Mesothelial cell of epicardium (in vitro differentiated cells): Measurements from ENCODE around the gene ESCO1. TPM values are rescaled to one million over a fixed set of nuclear protein-coding genes. Genes with fewer than 3 reads are reported as not detected.
"Not testable (repeated sequence)": the region's sequence is repeated elsewhere in the genome, so short reads cannot be mapped to it uniquely, and the experiment has no call there.

Source experiments
- DNase-seq, 2 experiments: peaks; one replicate each; pipeline ENCODE4 v3.0.0; 2021; ENCODE audit warnings: low spot score in 2 of 2; ENCODE audit not compliant: unreplicated experiment in 2 of 2
- H3K27ac Mint-ChIP-seq: 2 replicates; pipeline ENCODE4 v1.8.0; 2021; ENCODE audit warnings: mixed read lengths
- H3K27me3 Mint-ChIP-seq: 2 replicates; pipeline ENCODE4 v1.8.0; 2021; ENCODE audit warnings: low read depth, mixed read lengths
- H3K36me3 Mint-ChIP-seq: 2 replicates; pipeline ENCODE4 v1.8.0; 2021; ENCODE audit warnings: mixed read lengths
- H3K4me1 Mint-ChIP-seq: 2 replicates; pipeline ENCODE4 v1.8.0; 2021; ENCODE audit warnings: mixed read lengths
- H3K4me3 Mint-ChIP-seq: 2 replicates; pipeline ENCODE4 v1.8.0; 2021; ENCODE audit warnings: mild to moderate bottlenecking, moderate library complexity, mixed read lengths
- H3K9me3 Mint-ChIP-seq: 2 replicates; pipeline ENCODE4 v1.8.0; 2021; ENCODE audit warnings: mixed read lengths
- total RNA-seq: library from RNA; stranded (reverse); gene quantifications from 3 replicates; pipeline ENCODE4 v1.2.1, GENCODE V29; 2021
- TF ChIP-seq, protein P1 (sequence below): fragments of 200-600 bp; sonication (generic); IDR thresholded peaks from one replicate; pipeline ENCODE4 v1.5.0; 2021; ENCODE audit warnings: antibody characterized with exemption; ENCODE audit not compliant: unreplicated experiment

ESCO1 gene
- total RNA-seq, 1 donor from 2014 or later: 18.3 TPM

DNA sequence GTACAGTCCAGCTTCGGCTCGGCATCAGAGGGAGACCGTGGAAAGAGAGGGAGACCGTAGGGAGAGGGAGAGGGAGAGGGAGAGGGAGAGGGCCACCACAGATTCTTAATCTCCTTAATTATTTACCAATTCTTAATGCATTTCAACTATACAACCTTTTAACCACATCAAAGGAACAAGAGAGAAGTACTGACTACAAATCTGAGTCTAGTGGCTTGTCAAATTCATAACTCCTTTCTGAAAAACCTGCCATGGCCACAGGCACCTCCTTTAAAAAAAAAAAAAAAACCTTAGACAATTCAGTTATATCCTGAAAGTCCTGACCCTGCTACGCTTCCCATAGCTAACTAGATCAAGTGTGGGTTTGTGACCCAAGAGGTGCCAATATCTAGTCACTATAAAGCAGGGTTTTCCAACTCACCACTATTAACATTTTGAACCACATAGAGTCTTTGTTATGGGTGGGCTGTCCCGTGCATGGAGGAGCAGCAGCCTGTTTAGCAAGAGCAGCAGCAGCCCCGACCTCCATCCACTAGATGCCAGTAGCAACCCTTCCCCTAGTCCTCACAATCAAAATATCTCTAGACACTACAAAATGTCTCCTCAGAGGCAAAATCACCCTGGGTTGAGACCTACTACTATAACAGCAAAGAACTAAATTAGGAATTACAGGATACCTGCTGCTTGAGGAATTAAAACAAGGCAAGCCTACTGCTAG is 6.8 kb downstream of the ESCO1 start:
- Mint-ChIP-seq H3K27me3 (no peaks in the 10 kb centered on the region), H3K4me1 (peaks cover 6% of the 10 kb centered on the region), H3K9me3 (peaks cover 23% of the 10 kb centered on the region), H3K27ac (no peak overlapping the region), H3K4me3 (no peak overlapping the region), H3K36me3 (peaks cover 24% of the 10 kb centered on the region)
- no peak for DNase-seq
- TF ChIP-seq, protein P1, sequence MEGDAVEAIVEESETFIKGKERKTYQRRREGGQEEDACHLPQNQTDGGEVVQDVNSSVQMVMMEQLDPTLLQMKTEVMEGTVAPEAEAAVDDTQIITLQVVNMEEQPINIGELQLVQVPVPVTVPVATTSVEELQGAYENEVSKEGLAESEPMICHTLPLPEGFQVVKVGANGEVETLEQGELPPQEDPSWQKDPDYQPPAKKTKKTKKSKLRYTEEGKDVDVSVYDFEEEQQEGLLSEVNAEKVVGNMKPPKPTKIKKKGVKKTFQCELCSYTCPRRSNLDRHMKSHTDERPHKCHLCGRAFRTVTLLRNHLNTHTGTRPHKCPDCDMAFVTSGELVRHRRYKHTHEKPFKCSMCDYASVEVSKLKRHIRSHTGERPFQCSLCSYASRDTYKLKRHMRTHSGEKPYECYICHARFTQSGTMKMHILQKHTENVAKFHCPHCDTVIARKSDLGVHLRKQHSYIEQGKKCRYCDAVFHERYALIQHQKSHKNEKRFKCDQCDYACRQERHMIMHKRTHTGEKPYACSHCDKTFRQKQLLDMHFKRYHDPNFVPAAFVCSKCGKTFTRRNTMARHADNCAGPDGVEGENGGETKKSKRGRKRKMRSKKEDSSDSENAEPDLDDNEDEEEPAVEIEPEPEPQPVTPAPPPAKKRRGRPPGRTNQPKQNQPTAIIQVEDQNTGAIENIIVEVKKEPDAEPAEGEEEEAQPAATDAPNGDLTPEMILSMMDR: no peak

DNA sequence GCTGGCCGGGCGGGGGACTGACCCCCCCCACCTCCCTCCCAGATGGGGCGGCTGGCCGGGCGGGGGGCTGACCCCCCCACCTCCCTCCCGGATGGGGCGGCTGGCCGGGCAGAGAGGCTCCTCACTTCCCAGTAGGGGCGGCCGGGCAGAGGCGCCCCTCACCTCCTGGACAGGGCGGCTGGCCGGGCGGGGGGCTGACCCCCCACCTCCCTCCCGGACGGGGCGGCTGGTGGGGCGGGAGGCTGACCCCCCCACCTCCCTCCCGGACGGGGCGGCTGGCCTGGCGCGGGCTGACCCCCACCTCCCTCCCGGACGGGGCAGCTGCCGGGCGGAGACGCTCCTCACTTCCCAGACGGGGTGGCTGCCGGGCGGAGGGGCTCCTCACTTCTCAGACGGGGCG is 8.1 kb downstream of the ESCO1 start:
- DNase-seq, H3K27ac Mint-ChIP-seq, H3K27me3 Mint-ChIP-seq, H3K4me3 Mint-ChIP-seq, H3K4me1 Mint-ChIP-seq: not testable (repeated sequence)
- Mint-ChIP-seq H3K36me3 (peaks cover 28% of the 10 kb centered on the region), H3K9me3 (peaks cover 29% of the 10 kb centered on the region)

DNA sequence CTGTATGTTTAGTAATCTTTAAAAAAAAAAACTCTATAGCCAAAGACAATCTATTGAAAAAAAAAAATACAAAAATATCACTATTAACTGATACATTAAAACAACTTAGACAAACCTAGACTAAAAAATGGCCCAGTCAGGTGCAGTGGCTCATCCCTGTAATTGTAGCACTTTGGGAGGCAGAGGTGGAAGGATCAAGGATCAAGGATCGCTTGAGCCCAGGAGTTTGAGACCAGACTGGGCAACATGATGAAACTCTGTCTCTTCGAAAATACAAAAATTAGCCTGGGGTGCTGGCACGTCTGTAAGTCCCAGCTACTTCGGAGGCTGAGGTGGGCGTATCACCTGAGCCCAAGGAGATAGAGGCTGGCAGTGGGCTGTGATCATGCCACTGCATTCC is 16.1 kb downstream of the ESCO1 start:
- DNase-seq: no peak
- TF ChIP-seq, protein P1: no peak
- Mint-ChIP-seq H3K4me1 (no peaks in the 10 kb centered on the region), H3K27me3 (no peaks in the 10 kb centered on the region), H3K36me3 (peaks cover 17% of the 10 kb centered on the region), H3K9me3 (peaks cover 20% of the 10 kb centered on the region), H3K27ac (no peak overlapping the region), H3K4me3 (no peak overlapping the region)

DNA sequence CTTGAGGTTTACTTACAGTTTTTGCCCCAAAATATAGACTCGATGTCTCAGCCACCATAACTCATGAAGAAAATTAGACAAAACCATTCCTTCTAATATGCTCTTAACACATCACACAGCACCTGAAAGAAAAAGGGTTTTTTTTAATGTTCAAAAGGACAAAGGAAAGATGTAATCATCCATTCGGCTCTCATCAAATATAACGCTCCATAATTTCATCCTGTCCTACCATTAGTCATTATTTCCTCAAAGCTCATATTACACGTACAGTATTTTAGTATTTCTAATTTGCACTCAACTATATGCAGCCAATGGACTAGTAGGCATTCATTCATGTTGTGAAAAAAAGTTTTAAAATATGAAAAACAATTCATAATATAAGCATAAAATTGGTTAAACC is 24.8 kb downstream of the ESCO1 start:
- DNase-seq: no peak
- H3K27me3 Mint-ChIP-seq: no peaks in the 10 kb centered on the region
- H3K4me1 Mint-ChIP-seq: peaks cover 6% of the 10 kb centered on the region
- peaks cover 3% of the 10 kb centered on the region for H3K9me3 Mint-ChIP-seq
- H3K27ac Mint-ChIP-seq: no peak overlapping the region
- TF ChIP-seq, protein P1: no peak
- H3K4me3 Mint-ChIP-seq: no peak overlapping the region
- peaks cover 48% of the 10 kb centered on the region for H3K36me3 Mint-ChIP-seq

DNA sequence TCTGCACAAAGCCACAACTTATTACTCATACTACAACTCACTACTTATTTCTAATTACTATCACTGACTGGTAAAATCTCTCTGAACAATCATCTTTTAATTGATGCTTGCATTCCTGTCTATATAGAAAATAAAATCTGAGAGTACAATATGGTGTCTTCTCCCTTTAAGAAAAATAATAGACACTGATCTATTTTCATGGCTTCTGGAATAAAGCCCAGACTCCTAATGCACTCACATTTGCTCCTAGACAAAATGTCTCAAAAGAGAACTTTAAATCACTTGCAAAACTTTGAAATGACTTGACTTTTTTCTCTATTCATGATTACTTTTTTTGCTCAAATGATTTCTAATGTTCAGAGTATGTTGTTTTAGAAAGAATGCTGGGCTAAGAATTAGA is 28.7 kb downstream of the ESCO1 start:
- peak overlapping the region; percentile 5 for H3K27ac Mint-ChIP-seq
- no peaks in the 10 kb centered on the region for H3K27me3 Mint-ChIP-seq
- H3K4me3 Mint-ChIP-seq: no peak overlapping the region
- H3K9me3 Mint-ChIP-seq: no peaks in the 10 kb centered on the region
- peaks cover 6% of the 10 kb centered on the region for H3K4me1 Mint-ChIP-seq
- TF ChIP-seq, protein P1: no peak
- peaks cover 44% of the 10 kb centered on the region for H3K36me3 Mint-ChIP-seq
- DNase-seq: no peak

DNA sequence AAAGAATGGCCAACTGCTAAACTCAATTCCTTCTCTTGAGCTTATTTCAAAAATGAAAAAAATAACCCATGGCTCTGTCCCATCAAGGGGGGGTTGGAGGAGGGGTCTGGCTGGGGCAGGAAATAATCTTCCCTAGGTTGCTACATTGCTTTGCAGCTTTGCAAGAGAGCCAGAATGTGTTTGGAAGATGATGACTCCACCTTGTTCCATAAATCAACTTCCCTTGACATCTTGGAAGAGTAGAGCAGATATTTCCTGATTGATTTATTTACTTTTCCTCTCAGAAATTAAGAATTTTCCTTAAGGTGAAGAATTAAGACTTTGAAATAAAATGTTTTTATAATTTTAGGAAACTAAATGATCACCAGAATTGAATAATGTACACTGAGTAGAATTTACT is 41.3 kb downstream of the ESCO1 start:
- no peaks in the 10 kb centered on the region for H3K27me3 Mint-ChIP-seq

More for the DNA sequence above, 41.3 kb downstream of the ESCO1 start:
- TF ChIP-seq, protein P1: no peak
- Mint-ChIP-seq H3K4me3 (no peak overlapping the region), H3K36me3 (peaks cover 24% of the 10 kb centered on the region), H3K4me1 (no peaks in the 10 kb centered on the region), H3K9me3 (peaks cover 5% of the 10 kb centered on the region), H3K27ac (no peak overlapping the region)
- no peak for DNase-seq
